Kidney glomerular epithelial cell (primary cell): ENCODE data around the gene CCDC201.
"Not testable (repeated sequence)": the region's sequence is repeated elsewhere in the genome, so short reads cannot be mapped to it uniquely, and the experiment has no call there.

ENCODE experiments used
- DNase-seq: peaks from one replicate; lab custom pipeline; 2025; lab: John Stamatoyannopoulos, UW

The CCDC201 gene

GRCh38 chr7:45874408-45875131 lies 1.7 kb upstream of the CCDC201 start:
- DNase-seq: peak; percentile 73

DNA sequence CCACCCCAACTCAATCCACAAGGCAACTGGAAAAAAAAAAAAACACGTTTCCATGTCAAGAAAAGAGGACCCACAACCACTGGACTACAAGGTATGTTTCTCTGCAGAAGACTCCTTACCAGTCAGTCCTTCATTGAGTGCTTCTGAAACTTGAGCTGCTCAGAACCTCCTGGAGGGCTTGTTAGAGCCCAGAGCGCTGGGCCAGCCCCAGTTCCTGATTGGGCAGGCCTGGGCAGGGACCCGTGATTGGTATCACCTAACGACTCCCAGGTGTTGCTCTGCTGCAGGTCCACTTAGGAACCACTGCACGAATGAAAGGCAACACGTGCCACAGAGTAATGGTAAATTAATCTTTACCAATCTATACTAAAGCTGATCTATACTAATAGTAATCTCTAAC lies 473 bp upstream of the CCDC201 start:
- no peak for DNase-seq

GRCh38 chr7:45872116-45873034 lies 507 bp downstream of the CCDC201 start:
- DNase-seq: peak; percentile 4

DNA sequence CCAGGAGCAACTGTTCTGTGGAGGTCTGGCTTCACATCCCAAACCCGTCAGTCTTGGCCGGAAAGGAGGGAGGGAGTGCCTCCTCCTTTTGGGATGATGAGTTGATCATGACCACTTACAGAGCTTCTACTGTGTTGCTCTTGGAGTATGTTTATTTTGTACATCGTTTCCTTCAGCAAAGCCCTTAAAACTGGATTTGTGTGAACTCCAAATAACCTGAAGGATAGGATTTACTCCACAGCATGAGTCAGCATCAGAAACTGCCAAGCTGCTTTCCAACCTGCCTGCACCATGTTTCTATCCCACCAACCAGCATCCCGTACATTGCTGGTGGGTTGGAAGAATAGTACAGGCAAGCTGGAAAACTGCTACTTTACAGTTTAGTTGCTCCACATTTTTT lies 3.5 kb downstream of the CCDC201 start:
- no peak for DNase-seq

- no peak for DNase-seq
These were observed 5.4 kb downstream of the CCDC201 start for GRCh38 chr7:45867471-45867870.

DNA sequence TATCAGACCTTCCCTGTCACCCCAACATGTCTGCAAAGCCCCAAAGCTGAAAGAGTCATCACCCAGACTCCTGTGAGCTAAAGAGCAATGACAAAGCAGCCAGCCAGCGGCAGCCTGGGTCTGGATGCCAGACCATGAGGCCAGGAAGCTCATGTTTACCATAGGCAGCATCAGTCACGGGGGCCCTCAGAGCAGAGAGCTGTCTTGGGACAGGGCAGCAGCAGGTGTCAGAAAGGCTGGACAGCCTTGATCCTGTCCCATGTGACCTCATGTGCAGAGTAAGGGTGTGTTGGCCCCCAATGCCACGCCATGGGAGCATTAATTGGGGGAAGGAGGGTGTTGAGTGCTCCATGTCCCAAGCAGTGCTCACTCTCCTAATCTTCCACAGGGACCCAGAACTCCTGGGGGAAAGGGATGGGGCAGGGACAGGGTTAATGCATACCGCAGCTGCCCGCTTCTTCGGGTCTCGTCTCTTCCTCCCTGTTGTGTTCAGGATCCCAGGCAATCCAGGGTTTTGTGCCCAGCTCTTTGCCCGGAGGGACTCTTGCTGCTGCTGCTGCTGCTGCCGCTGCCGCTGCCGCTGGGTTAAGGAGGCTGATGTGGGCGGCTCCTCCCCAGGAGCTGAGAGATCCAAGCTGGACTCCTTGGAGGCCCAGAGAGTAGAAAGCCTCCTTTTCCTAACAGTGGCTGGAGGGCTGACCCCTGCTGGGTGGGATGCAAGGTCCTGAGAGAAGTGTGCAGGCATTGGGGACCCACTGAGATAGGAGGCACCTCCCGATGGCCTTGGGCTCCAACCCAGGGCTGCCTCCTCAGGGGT lies 7.1 kb downstream of the CCDC201 start:
- DNase-seq: no peak

DNA sequence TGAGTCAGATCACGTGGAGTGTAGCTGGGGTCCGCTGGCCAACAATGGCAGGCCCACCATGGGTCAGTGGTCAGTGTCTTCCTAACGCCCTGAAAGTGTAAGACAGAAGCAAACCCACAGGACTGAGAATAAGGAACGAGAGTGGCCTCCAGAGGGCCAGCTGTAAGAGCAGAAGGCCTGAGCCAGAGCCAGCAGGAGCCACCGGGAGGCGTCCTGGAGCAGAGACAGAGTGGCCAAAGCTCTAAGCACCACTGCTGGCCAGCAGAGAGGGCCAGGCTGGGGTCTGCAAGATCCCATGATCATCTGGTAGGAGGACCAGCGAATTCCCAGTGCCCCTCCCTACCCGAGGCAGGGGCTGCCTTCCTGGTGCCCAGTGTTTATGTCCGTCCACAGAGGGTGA lies 9.2 kb downstream of the CCDC201 start:
- DNase-seq: no peak

DNA sequence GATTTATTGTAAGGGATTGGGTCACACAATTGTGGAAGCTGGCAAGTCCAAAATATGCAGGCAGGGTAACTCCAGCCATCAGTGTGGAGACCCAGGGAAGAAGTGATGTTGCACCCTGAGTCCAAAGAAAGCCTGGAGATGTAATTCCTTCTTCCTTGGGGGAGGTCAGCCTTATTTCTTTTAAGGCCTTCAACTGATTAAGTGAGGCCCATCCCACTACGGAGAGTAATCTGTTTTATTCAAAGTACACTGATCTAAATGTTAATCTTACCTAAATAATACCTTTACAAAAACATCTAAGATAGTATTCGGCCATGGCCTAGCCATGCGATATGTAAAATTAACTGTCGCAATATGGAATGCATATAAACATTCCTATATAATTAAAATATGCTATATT lies 16.0 kb downstream of the CCDC201 start:
- not testable (repeated sequence) for DNase-seq

- peak; percentile 0 for DNase-seq
These were observed 17.2 kb downstream of the CCDC201 start for GRCh38 chr7:45855680-45856079.

GRCh38 chr7:45853491-45853890 lies 19.4 kb downstream of the CCDC201 start:
- DNase-seq: not testable (repeated sequence)

DNA sequence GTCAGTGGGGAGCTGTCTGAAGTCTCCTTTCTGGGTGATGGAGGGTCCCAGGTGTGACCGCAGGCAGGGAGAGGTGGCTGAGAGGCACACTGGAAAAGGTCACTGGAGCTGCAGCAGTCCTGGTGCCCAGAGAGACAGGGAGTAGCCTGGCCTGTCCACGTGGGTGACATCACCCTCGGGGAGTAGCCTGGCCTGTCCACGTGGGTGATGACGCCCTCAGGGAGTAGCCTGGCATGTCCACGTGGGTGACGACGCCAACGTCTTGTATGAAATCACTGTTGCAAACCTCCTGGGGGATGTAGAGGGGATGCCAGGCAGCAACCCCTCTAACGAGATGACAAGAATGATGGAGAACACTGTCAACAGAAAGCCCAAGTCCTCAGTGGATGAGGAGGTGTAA lies 19.9 kb downstream of the CCDC201 start:
- DNase-seq: not testable (repeated sequence)

DNA sequence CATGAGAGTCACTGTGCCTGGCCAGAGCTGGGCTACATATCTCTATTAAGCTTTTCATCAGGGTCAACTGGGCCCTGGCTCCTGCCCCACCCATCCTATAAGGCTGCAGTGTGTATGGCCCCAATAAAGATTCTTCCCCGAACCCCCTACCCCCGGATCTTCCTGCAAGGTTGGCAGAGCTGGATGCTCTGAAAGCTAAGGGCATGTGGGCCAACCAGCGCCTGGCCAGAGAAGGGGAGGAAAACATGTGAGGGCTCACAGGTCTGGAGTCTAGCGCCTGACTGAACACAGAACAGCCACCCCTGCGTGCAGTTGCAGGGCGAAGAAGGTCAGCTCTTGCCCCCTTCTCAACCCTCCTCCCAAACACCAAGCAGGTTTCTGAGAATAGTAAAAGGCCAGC lies 24.1 kb downstream of the CCDC201 start:
- DNase-seq: not testable (repeated sequence)

DNA sequence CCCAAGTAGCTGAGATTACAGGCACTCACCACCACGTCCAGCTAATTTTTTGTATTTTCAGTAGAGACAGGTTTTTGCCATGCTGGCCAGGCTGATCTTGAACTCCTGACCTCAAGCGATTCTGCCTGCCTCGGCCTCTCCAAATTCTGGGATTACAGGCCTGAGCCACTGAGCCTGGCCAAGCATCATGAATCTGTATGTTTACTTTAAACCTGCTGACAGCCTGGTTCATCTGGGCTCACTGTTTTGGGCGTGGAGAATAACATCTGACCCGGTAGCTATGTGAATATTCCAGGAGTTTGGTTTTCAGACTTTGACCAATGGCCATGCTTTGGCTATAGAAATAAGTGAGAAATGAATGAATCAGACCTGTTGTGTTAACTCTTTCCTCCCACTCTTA lies 26.3 kb downstream of the CCDC201 start:
- not testable (repeated sequence) for DNase-seq

- DNase-seq: peak; percentile 1
These were observed 30.8 kb downstream of the CCDC201 start for GRCh38 chr7:45841926-45842717.

DNA sequence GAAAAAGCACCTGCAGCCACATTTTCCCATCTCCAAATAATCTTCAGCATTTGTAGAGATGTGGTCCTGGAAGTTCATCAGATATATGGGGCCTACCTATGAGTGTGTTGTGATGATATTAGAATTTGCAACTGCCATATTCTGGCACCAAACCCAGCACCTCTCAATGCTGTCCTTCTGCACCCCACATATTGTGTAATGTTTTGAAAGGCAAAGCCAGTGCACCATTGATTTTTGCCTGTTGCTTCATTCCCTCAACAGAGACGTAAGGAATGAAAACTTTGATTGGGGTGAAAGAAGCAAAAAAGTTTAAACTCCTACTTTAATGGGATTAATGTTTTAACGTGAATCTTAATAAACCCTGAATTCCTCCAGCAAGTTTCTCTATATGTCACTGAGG lies 34.0 kb downstream of the CCDC201 start:
- not testable (repeated sequence) for DNase-seq

DNA sequence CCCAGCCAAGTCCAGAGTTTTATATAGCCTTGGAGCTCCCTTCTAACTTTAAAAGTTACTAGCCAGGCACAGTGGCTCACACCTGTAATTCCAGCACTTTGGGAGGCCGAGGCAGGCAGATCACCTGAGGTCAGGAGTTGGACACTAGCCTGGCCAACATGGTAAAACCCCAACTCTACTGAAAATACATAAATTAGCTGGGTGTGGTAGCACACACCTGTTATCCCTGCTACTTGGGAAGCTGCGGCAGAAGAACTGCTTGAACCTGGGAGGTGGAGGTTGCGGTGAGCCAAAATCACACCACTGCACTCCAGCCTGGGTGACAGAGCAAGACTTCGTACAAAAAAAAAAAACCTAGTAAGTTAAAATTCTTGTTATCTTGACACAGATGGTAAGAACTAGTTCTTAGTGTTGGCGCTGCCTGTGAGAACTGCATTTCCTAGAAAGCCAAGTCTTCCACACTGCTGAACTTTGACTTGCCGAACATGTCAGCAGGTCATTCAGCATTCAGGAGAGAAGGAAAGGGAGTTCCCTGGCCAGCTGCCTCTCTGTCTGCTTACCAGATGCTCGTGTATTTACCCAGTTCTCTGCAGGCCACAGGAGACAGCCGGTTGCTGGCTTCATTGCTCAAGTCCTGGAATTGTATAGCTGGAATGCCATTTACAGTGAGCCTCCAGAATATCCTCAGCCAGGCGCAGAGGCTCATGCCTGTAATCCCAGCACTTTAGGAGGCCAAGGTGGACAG lies 40.3 kb downstream of the CCDC201 start:
- not testable (repeated sequence) for DNase-seq

GRCh38 chr7:45829846-45830245 lies 43.0 kb downstream of the CCDC201 start:
- DNase-seq: not testable (repeated sequence)

DNA sequence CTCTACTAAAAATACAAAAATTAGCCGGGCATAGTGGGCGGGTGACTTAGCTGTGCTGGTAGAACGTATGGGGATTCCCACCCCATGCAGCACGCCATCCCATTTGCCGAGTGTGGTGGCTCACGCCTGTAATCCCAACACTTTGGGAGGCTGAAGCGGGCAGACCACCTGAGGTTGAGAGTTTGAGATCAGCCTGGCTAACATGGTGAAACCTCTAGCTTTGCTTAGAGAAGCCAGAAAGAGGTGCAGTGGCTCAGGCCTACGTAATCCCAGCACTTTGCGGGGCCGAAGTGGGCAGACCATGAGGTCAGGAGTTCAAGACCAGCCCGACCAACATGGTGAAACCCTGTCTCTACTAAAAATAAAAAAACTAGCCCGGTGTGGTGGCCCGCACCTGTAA lies 45.2 kb downstream of the CCDC201 start:
- not testable (repeated sequence) for DNase-seq

GRCh38 chr7:45826550-45826949 lies 46.3 kb downstream of the CCDC201 start:
- not testable (repeated sequence) for DNase-seq

GRCh38 chr7:45818763-45819162 lies 54.1 kb downstream of the CCDC201 start:
- not testable (repeated sequence) for DNase-seq

DNA sequence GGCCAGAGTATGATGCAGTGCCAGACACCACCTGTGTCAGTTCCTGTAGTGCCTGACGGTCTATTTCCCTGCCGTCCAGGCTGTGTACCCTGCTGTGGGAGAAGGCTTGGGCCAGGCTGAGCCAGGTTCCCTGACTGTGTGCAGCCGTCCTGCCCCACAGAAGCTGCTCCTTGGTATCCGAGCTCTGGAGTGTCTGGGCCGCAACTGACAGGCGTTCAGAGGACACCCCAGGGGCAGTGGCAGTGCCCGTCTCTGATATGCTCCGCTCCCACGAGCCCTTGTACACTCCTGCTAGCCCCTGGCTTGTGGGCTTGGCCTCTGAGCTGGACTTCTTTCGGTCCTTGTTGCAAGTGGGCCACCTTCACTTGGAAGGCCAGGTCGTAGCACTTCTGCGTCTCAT lies 55.0 kb downstream of the CCDC201 start:
- DNase-seq: not testable (repeated sequence)
